Lung (tissue), 12 donors: ENCODE data around the gene SYTL3. TPM values are rescaled to one million over a fixed set of nuclear protein-coding genes. Genes with fewer than 3 reads are reported as not detected.

Source experiments
- ATAC-seq: fragments of 200-7000 bp; cut with Tn5 transposase; one replicate; pipeline ENCODE4 v1.9.1; 2020; ENCODE audit warnings: moderate number of reproducible peaks; ENCODE audit not compliant: insufficient read depth, low FRiP score
- DNase-seq, 3 donors: peaks; one replicate each; pipeline ENCODE4 v3.0.0-alpha.2; 2013 to 2017
- H3K27ac ChIP-seq, 2 donors: one replicate each; pipeline ENCODE4 v1.5.1; 2013; ENCODE audit warnings: mild to moderate bottlenecking in 2 of 2, moderate library complexity in 2 of 2, control low read depth in 1 of 2, inconsistent platforms in 1 of 2, low read depth in 1 of 2, low read length in 1 of 2
- H3K27me3 ChIP-seq, 3 donors: one replicate each; pipeline ENCODE4 v1.5.1; 2013; ENCODE audit warnings: low read length in 2 of 3; ENCODE audit not compliant: control insufficient read depth in 3 of 3, insufficient read depth in 3 of 3
- H3K36me3 ChIP-seq, 4 donors: one replicate each; pipeline ENCODE4 v1.5.1; 2013; ENCODE audit warnings: low read length in 4 of 4, mild to moderate bottlenecking in 1 of 4, moderate library complexity in 1 of 4; ENCODE audit not compliant: control insufficient read depth in 4 of 4, insufficient read depth in 4 of 4
- H3K4me1 ChIP-seq, 5 donors: one replicate each; pipeline ENCODE4 v1.5.1; 2013; ENCODE audit warnings: low read length in 5 of 5, mild to moderate bottlenecking in 2 of 5, moderate library complexity in 1 of 5; ENCODE audit not compliant: control insufficient read depth in 5 of 5, insufficient read depth in 5 of 5
- H3K4me3 ChIP-seq: one replicate; pipeline ENCODE4 v1.5.1; 2013; ENCODE audit warnings: mild to moderate bottlenecking, control low read depth, moderate library complexity
- H3K9ac ChIP-seq, 2 donors: one replicate each; pipeline ENCODE4 v1.5.1; 2013; ENCODE audit warnings: low read length in 2 of 2, control low read depth in 1 of 2; ENCODE audit not compliant: insufficient read depth in 1 of 2
- H3K9me3 ChIP-seq, 4 donors: one replicate each; pipeline ENCODE4 v1.5.1; 2013; ENCODE audit warnings: low read length in 3 of 4, mild to moderate bottlenecking in 1 of 4, moderate library complexity in 1 of 4; ENCODE audit not compliant: control insufficient read depth in 4 of 4, insufficient read depth in 3 of 4
- CTCF ChIP-seq: IDR thresholded peaks from 2 replicates; pipeline ENCODE4 v1.5.1; 2012; ENCODE audit warnings: mild to moderate bottlenecking; ENCODE audit errors: control extremely low read depth, extremely low read depth
- WGBS, 2 donors: extraction: QIAGEN DNeasy Blood & Tissue Kit; methylation state at CpG; one replicate each; pipeline ENCODE4 v1.1.7; 2013; 5-methylcytosine and 5-hydroxymethylcytosine counted together
- polyA plus RNA-seq, 2 donors: library from polyadenylated mRNA; stranded (reverse); fragments of 200-250 nt; gene quantifications; one replicate each; pipeline ENCODE4 v1.2.1, GENCODE V29; 2013
- total RNA-seq, 2 donors: library from RNA; depleted of rRNA in 1 of 2; stranded (reverse); fragments of >200 nt in 1 of 2; gene quantifications; one replicate each; pipeline ENCODE4 v1.2.1, GENCODE V29; 2014 to 2021
- donor health status: control.
- donor health status: control.
- donor health status: Bipolar disorder and iron deficiency.
- donor health status: healthy.
- donor health status: DM: yes; HTN: yes; CAD: no.

The SYTL3 gene
- total and polyA plus RNA-seq, 4 donors, result 6.5 to 20.0 (median 15.6) TPM

- WGBS, 2 donors, result 57 to 66% methylated on average over 14 of the region's 14 CpGs
- H3K9ac ChIP-seq, result peak overlapping the region; percentile 51
- no peak overlapping the region for H3K4me3 ChIP-seq
Observed at GRCh38 chr6:158666628-158667359, 16.9 kb downstream of the SYTL3 start.

GRCh38 chr6:158667360-158667981 lies 17.6 kb downstream of the SYTL3 start:
- Histone ChIP-seq H3K27ac (peak overlapping the region in 1 of 2 donors; percentile 88), H3K4me3 (no peak overlapping the region), H3K27me3 (peaks cover 0 to 2% (median 0%) of the 10 kb centered on the region in 3 donors), H3K9me3 (no peaks in the 10 kb centered on the region), H3K36me3 (peaks cover 0 to 2% (median 0%) of the 10 kb centered on the region in 4 donors), H3K9ac (no peak overlapping the region), H3K4me1 (peaks cover 0 to 27% (median 6%) of the 10 kb centered on the region in 5 donors)
- TF ChIP-seq CTCF, result no peak
- 56 to 68% methylated on average over 8 of the region's 8 CpGs for WGBS, 2 donors
- ATAC-seq, result no peak
- no peak for DNase-seq

More at GRCh38 chr6:158666628-158667359, 16.9 kb downstream of the SYTL3 start:
- no peaks in the 10 kb centered on the region for H3K9me3 ChIP-seq
- no peak for TF ChIP-seq CTCF
- H3K36me3 ChIP-seq, result peaks cover 0 to 2% (median 0%) of the 10 kb centered on the region in 4 donors
- H3K27ac ChIP-seq, result peak overlapping the region in 1 of 2 donors; percentile 88
- DNase-seq (peak; percentile 76 to 92 (median 82)), ATAC-seq (peak; percentile 63)
- peaks cover 0 to 2% (median 0%) of the 10 kb centered on the region in 3 donors for H3K27me3 ChIP-seq
- peaks cover 0 to 30% (median 6%) of the 10 kb centered on the region in 5 donors for H3K4me1 ChIP-seq

DNA sequence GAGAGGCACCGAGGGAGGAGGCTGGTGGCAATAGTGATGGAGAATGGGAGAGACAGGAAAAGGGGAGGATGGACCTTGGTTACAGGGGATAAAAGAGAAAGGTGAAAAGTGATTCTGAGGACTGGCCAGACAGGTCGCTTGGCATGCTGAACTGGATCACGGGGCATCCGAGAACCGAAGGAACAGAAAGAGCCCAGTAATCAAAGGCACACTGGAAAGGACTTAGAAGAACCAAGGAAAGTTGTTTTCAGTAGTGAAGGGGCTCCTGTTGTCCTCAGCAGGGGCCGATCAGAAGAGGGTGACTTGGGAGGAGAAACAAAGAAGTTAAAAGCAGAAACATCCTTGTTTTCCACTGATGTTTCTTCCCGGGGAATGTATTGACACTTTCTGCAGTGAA lies 18.9 kb downstream of the SYTL3 start:
- Histone ChIP-seq H3K9me3 (no peaks in the 10 kb centered on the region), H3K36me3 (no peaks in the 10 kb centered on the region), H3K9ac (peak overlapping the region in 1 of 2 donors; percentile 38), H3K27ac (peak overlapping the region in 1 of 2 donors; percentile 0), H3K4me1 (peaks cover 0 to 19% (median 3%) of the 10 kb centered on the region in 5 donors), H3K4me3 (no peak overlapping the region), H3K27me3 (peaks cover 0 to 2% (median 0%) of the 10 kb centered on the region in 3 donors)
- no peak for DNase-seq
- no peak for ATAC-seq
- 76 to 83% methylated on average over 7 of the region's 7 CpGs for WGBS, 2 donors
- no peak for TF ChIP-seq CTCF
